Stimulated activated effector memory CD8-positive, alpha-beta T cell treated with anti-CD3 and anti-CD28 coated beads, Interleukin-12 subunit alpha, Interleukin-12 subunit beta, amount 100 ng/mL, for 72 hours (primary cell): ENCODE measurements around the gene MAG.

Experiments used
- ATAC-seq: fragments of 150-1000 bp; cut with Tn5 transposase; 2 replicates; pipeline ENCODE4 v1.10.0; 2021
- DNase-seq, 2 donors: peaks; one replicate each; pipeline ENCODE4 v3.0.0; 2021 to 2022; ENCODE audit warnings: low spot score in 2 of 2
- H3K27ac Mint-ChIP-seq: one replicate; pipeline ENCODE4 v1.8.0; 2022; ENCODE audit warnings: mild to moderate bottlenecking, mixed read lengths
- H3K36me3 Mint-ChIP-seq: one replicate; pipeline ENCODE4 v1.8.0; 2022; ENCODE audit warnings: mild to moderate bottlenecking, mixed read lengths
- H3K4me1 Mint-ChIP-seq: one replicate; pipeline ENCODE4 v1.8.0; 2022; ENCODE audit warnings: mixed read lengths
- H3K4me3 Mint-ChIP-seq: one replicate; pipeline ENCODE4 v1.8.0; 2022; ENCODE audit warnings: mild to moderate bottlenecking, mixed read lengths
- H3K9me3 Mint-ChIP-seq: one replicate; pipeline ENCODE4 v1.8.0; 2022; ENCODE audit warnings: mixed read lengths

Gene MAG

GRCh38 chr19:35260694-35261304, 31.2 kb upstream of the MAG start:
- Mint-ChIP-seq H3K9me3 (no peaks in the 10 kb centered on the region), H3K27ac (peak overlapping the region; percentile 82), H3K4me1 (peaks cover 18% of the 10 kb centered on the region), H3K36me3 (peaks cover 28% of the 10 kb centered on the region), H3K4me3 (no peak overlapping the region)
- DNase-seq = no peak
- no peak for ATAC-seq

- Mint-ChIP-seq H3K36me3 (peaks cover 33% of the 10 kb centered on the region), H3K4me1 (peaks cover 25% of the 10 kb centered on the region), H3K4me3 (no peak overlapping the region), H3K27ac (peak overlapping the region; percentile 82), H3K9me3 (no peaks in the 10 kb centered on the region)
- ATAC-seq = no peak
- no peak for DNase-seq
Measured at GRCh38 chr19:35261356-35262100, 30.4 kb upstream of the MAG start.

- Mint-ChIP-seq H3K9me3 (no peaks in the 10 kb centered on the region), H3K4me1 (peaks cover 28% of the 10 kb centered on the region), H3K4me3 (no peak overlapping the region), H3K27ac (no peak overlapping the region), H3K36me3 (peaks cover 40% of the 10 kb centered on the region)
- DNase-seq (no peak), ATAC-seq (no peak)
Measured at GRCh38 chr19:35262101-35262761, 29.7 kb upstream of the MAG start.

GRCh38 chr19:35264268-35265125, 27.5 kb upstream of the MAG start:
- H3K4me3 Mint-ChIP-seq = no peak overlapping the region
- no peaks in the 10 kb centered on the region for H3K9me3 Mint-ChIP-seq
- DNase-seq (no peak), ATAC-seq (no peak)
- H3K36me3 Mint-ChIP-seq = peaks cover 41% of the 10 kb centered on the region
- peaks cover 28% of the 10 kb centered on the region for H3K4me1 Mint-ChIP-seq
- peak overlapping the region; percentile 98 for H3K27ac Mint-ChIP-seq

GRCh38 chr19:35265126-35265899, 26.6 kb upstream of the MAG start:
- no peaks in the 10 kb centered on the region for H3K9me3 Mint-ChIP-seq
- no peak for DNase-seq
- H3K36me3 Mint-ChIP-seq = peaks cover 44% of the 10 kb centered on the region
- H3K4me1 Mint-ChIP-seq = peaks cover 33% of the 10 kb centered on the region
- peak overlapping the region; percentile 98 for H3K27ac Mint-ChIP-seq
- H3K4me3 Mint-ChIP-seq = peak overlapping the region; percentile 91
- no peak for ATAC-seq

GRCh38 chr19:35265900-35266519, 26.0 kb upstream of the MAG start:
- peaks cover 48% of the 10 kb centered on the region for H3K36me3 Mint-ChIP-seq
- DNase-seq (no peak), ATAC-seq (no peak)
- H3K4me1 Mint-ChIP-seq = peaks cover 36% of the 10 kb centered on the region
- H3K4me3 Mint-ChIP-seq = peak overlapping the region; percentile 91
- no peaks in the 10 kb centered on the region for H3K9me3 Mint-ChIP-seq
- H3K27ac Mint-ChIP-seq = peak overlapping the region; percentile 98

GRCh38 chr19:35266520-35267352, 25.2 kb upstream of the MAG start:
- Mint-ChIP-seq H3K4me3 (peak overlapping the region; percentile 91), H3K9me3 (no peaks in the 10 kb centered on the region), H3K27ac (peak overlapping the region; percentile 98), H3K36me3 (peaks cover 49% of the 10 kb centered on the region), H3K4me1 (peaks cover 35% of the 10 kb centered on the region)
- DNase-seq (no peak), ATAC-seq (no peak)

GRCh38 chr19:35267353-35267817, 24.6 kb upstream of the MAG start:
- Mint-ChIP-seq H3K4me3 (peak overlapping the region; percentile 91), H3K36me3 (peaks cover 54% of the 10 kb centered on the region), H3K27ac (peak overlapping the region; percentile 98), H3K4me1 (peaks cover 42% of the 10 kb centered on the region), H3K9me3 (no peaks in the 10 kb centered on the region)
- DNase-seq (peak; percentile 25 to 80), ATAC-seq (peak; percentile 24)

- ATAC-seq (peak; percentile 72), DNase-seq (peak; percentile 73 to 84)
- Mint-ChIP-seq H3K9me3 (no peaks in the 10 kb centered on the region), H3K4me3 (peak overlapping the region; percentile 91), H3K36me3 (peaks cover 55% of the 10 kb centered on the region), H3K27ac (peak overlapping the region; percentile 98), H3K4me1 (peaks cover 47% of the 10 kb centered on the region)
Measured at GRCh38 chr19:35267818-35268535, 24.0 kb upstream of the MAG start.

GRCh38 chr19:35268536-35269437, 23.2 kb upstream of the MAG start, which contains the start of gene USF2:
USF2 (plus strand) TSS chr19:35268962; CDS start chr19:35269102, 140 bp downstream.
- peak within 1 kb of the TSS; percentile 91 for H3K4me3 Mint-ChIP-seq
- H3K9me3 Mint-ChIP-seq = no peaks in the 10 kb centered on the region
- peak; percentile 47 for ATAC-seq
- peak; percentile 44 to 77 for DNase-seq
- peak within 1 kb of the TSS; percentile 98 for H3K27ac Mint-ChIP-seq
- H3K36me3 Mint-ChIP-seq = peaks cover 59% of the 10 kb centered on the region
- H3K4me1 Mint-ChIP-seq = peaks cover 50% of the 10 kb centered on the region

- DNase-seq = peak; percentile 74 to 86
- H3K36me3 Mint-ChIP-seq = peaks cover 66% of the 10 kb centered on the region
- H3K9me3 Mint-ChIP-seq = no peaks in the 10 kb centered on the region
- peak overlapping the region; percentile 57 for H3K4me3 Mint-ChIP-seq
- H3K27ac Mint-ChIP-seq = peak overlapping the region; percentile 69
- H3K4me1 Mint-ChIP-seq = peaks cover 50% of the 10 kb centered on the region
- ATAC-seq = peak; percentile 75
Measured at GRCh38 chr19:35269438-35270117, 22.4 kb upstream of the MAG start.
